GM12873 (cell line): ENCODE data around the gene PIK3C2G.

Experiments
- CTCF ChIP-seq: IDR thresholded peaks from 2 replicates; pipeline ENCODE4 v1.5.1; 2012; ENCODE audit warnings: low read depth, mild to moderate bottlenecking, moderate library complexity, low read length, control low read depth; ENCODE audit not compliant: insufficient read depth; ENCODE audit errors: missing control alignments

The PIK3C2G gene

GRCh38 chr12:18479256-18479655 lies 217.9 kb downstream of the PIK3C2G start:
- TF ChIP-seq CTCF: no peak

- TF ChIP-seq CTCF: no peak
Measured at GRCh38 chr12:18482601-18483120, 221.3 kb downstream of the PIK3C2G start.

GRCh38 chr12:18483698-18484325 lies 222.5 kb downstream of the PIK3C2G start:
- no peak for TF ChIP-seq CTCF

GRCh38 chr12:18486036-18486435 lies 224.7 kb downstream of the PIK3C2G start:
- no peak for TF ChIP-seq CTCF

- TF ChIP-seq CTCF: no peak
Measured at GRCh38 chr12:18487509-18487908, 226.2 kb downstream of the PIK3C2G start.

GRCh38 chr12:18492372-18493025 lies 231.2 kb downstream of the PIK3C2G start:
- no peak for TF ChIP-seq CTCF

GRCh38 chr12:18496156-18496555 lies 234.8 kb downstream of the PIK3C2G start:
- no peak for TF ChIP-seq CTCF
